Measurements from ENCODE around the gene TP53RK. TPM values are rescaled to one million over a fixed set of nuclear protein-coding genes. Genes with fewer than 3 reads are reported as not detected.

The TP53RK gene
- total RNA-seq, 1 donor from 2014 or later, result 15.9 TPM

DNA sequence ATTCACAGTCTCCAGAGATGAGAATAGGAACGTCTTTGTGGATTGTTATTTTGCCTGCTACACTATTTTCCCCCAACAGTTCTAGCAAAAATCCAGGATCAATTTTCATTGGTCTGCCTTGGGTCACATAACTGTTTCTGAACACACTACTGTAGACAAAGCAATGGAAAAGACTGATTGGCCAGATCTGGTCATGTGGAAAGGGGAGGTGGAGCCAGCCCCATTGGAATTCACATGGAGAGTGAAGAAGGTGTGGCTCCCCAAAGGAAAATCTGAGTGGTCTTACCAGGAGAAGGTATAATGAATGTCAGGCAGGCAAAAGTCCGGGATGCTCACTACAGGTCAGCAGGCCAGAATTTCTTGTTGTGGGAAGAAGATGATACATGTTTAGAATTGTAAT lies 9.5 kb upstream of the TP53RK start:
- Histone ChIP-seq H3K4me1 (no peaks in the 10 kb centered on the region), H2AFZ (replicated peaks) (no peak overlapping the region), H3K36me3 (no peaks in the 10 kb centered on the region), H3K79me2 (ENCODE audit: low read depth) (no peaks in the 10 kb centered on the region), H3F3A (ENCODE audit: low read depth) (peaks cover 14% of the 10 kb centered on the region), H3K9ac (no peak overlapping the region), H4K20me1 (ENCODE audit: low read depth) (no peaks in the 10 kb centered on the region), H3K4me3 (no peak overlapping the region), H3K27ac (no peak overlapping the region), H3K9me3 (ENCODE audit: low read depth) (no peaks in the 10 kb centered on the region), H3K4me2 (no peak overlapping the region), H3K27me3 (no peaks in the 10 kb centered on the region)
- DNase-seq (ENCODE audit: low spot score), result no peak
- Mint-ChIP-seq H3K36me3 (peaks cover 8% of the 10 kb centered on the region), H3K27me3 (ENCODE audit: insufficient read depth, low read depth) (peaks cover 5% of the 10 kb centered on the region), H3K4me1 (peaks cover 67% of the 10 kb centered on the region), H3K27ac (peak overlapping the region; percentile 83), H3K4me3 (no peak overlapping the region), H3K9me3 (peaks cover 11% of the 10 kb centered on the region)
- TF ChIP-seq, protein P1, sequence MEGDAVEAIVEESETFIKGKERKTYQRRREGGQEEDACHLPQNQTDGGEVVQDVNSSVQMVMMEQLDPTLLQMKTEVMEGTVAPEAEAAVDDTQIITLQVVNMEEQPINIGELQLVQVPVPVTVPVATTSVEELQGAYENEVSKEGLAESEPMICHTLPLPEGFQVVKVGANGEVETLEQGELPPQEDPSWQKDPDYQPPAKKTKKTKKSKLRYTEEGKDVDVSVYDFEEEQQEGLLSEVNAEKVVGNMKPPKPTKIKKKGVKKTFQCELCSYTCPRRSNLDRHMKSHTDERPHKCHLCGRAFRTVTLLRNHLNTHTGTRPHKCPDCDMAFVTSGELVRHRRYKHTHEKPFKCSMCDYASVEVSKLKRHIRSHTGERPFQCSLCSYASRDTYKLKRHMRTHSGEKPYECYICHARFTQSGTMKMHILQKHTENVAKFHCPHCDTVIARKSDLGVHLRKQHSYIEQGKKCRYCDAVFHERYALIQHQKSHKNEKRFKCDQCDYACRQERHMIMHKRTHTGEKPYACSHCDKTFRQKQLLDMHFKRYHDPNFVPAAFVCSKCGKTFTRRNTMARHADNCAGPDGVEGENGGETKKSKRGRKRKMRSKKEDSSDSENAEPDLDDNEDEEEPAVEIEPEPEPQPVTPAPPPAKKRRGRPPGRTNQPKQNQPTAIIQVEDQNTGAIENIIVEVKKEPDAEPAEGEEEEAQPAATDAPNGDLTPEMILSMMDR (IDR thresholded peaks at IDR 0.05), result no peak
- TF ChIP-seq EZH2 (IDR thresholded peaks at IDR 0.05), result no peak
- TF ChIP-seq EZH2phosphoT487 (IDR thresholded peaks at IDR 0.05), result no peak

DNA sequence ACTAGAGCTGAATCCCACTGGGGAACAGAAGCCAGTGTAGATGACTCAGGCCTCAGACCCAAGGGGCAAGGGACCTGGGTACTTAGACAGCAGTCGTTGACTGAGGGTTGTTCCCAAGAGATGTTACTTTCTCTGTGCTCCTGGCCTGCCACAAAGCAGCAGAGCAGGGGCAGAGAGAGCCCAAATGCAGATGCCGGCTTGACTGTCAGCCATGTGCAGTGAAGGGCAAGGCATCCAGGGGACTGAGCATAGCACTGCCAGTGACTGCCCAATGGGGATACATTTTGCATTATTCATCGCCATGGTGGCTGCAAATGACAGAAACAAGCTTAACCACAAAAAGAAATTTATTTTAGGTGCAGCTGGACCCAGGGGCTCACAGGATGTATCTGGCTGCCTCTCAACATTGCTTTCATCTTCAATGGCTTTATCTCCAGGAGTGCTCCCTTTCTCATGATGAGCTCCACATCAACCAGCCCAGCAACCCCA lies 7.6 kb upstream of the TP53RK start:
- TF ChIP-seq, protein P1 (IDR thresholded peaks at IDR 0.05), result no peak
- no peak for TF ChIP-seq EZH2phosphoT487 (IDR thresholded peaks at IDR 0.05)
- TF ChIP-seq EZH2 (IDR thresholded peaks at IDR 0.05), result no peak
- Histone ChIP-seq H4K20me1 (ENCODE audit: low read depth) (no peaks in the 10 kb centered on the region), H3K4me2 (no peak overlapping the region), H3K9me3 (ENCODE audit: low read depth) (no peaks in the 10 kb centered on the region), H3K4me1 (no peaks in the 10 kb centered on the region), H3F3A (ENCODE audit: low read depth) (peaks cover 14% of the 10 kb centered on the region), H3K27ac (no peak overlapping the region), H3K27me3 (no peaks in the 10 kb centered on the region), H3K4me3 (no peak overlapping the region), H3K9ac (no peak overlapping the region), H2AFZ (replicated peaks) (no peak overlapping the region), H3K36me3 (no peaks in the 10 kb centered on the region), H3K79me2 (ENCODE audit: low read depth) (no peaks in the 10 kb centered on the region)
- DNase-seq (ENCODE audit: low spot score), result no peak
- peaks cover 66% of the 10 kb centered on the region for H3K4me1 Mint-ChIP-seq
- peak overlapping the region; percentile 98 for H3K27ac Mint-ChIP-seq
- H3K36me3 Mint-ChIP-seq, result peaks cover 8% of the 10 kb centered on the region
- peak overlapping the region; percentile 25 for H3K4me3 Mint-ChIP-seq
- H3K27me3 Mint-ChIP-seq (ENCODE audit: insufficient read depth, low read depth), result peaks cover 7% of the 10 kb centered on the region
- peaks cover 11% of the 10 kb centered on the region for H3K9me3 Mint-ChIP-seq

DNA sequence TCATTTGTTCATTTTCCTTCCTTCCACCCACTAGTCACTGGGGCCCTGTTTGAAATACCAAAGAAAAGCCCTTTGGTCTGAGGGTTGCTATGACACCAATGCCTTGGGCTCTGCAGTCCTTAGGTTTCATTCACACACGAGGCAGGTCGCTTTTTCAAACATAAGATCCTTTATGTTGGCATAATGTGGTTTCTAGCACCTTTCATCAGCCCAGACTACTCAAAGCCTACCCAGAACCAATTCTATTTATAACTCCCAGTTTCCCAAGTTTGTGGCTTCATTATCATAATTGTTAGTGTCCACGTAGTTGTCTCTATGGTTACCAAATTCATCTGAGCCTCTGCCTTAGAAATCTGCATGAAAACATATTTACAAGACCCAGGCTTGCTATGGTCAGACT lies 6.6 kb upstream of the TP53RK start:
- Histone ChIP-seq H3K27ac (no peak overlapping the region), H3K36me3 (no peaks in the 10 kb centered on the region), H3K4me3 (no peak overlapping the region), H3K9me3 (ENCODE audit: low read depth) (no peaks in the 10 kb centered on the region), H3K9ac (no peak overlapping the region), H4K20me1 (ENCODE audit: low read depth) (no peaks in the 10 kb centered on the region), H3K4me1 (no peaks in the 10 kb centered on the region), H3K4me2 (no peak overlapping the region), H3F3A (ENCODE audit: low read depth) (peaks cover 14% of the 10 kb centered on the region), H2AFZ (replicated peaks) (peak overlapping the region; percentile 68), H3K79me2 (ENCODE audit: low read depth) (no peaks in the 10 kb centered on the region), H3K27me3 (no peaks in the 10 kb centered on the region)
- H3K9me3 Mint-ChIP-seq, result peaks cover 11% of the 10 kb centered on the region
- H3K27ac Mint-ChIP-seq, result peak overlapping the region; percentile 98
- H3K4me1 Mint-ChIP-seq, result peaks cover 62% of the 10 kb centered on the region
- H3K4me3 Mint-ChIP-seq, result peak overlapping the region; percentile 69
- DNase-seq (ENCODE audit: low spot score), result no peak
- peaks cover 7% of the 10 kb centered on the region for H3K27me3 Mint-ChIP-seq (ENCODE audit: insufficient read depth, low read depth)
- peaks cover 8% of the 10 kb centered on the region for H3K36me3 Mint-ChIP-seq
- TF ChIP-seq, protein P1 (IDR thresholded peaks at IDR 0.05), result no peak
- TF ChIP-seq EZH2phosphoT487 (IDR thresholded peaks at IDR 0.05) (no peak), EZH2 (IDR thresholded peaks at IDR 0.05) (no peak)

Measured in neural progenitor cell (in vitro differentiated cells).